Measurements from ENCODE around the gene ADGRG1. TPM values are rescaled to one million over a fixed set of nuclear protein-coding genes. Genes with fewer than 3 reads are reported as not detected.

Gene ADGRG1
- total and polyA plus RNA-seq, 8 donors, result 17.3 to 78.4 (median 19.3) TPM

DNA sequence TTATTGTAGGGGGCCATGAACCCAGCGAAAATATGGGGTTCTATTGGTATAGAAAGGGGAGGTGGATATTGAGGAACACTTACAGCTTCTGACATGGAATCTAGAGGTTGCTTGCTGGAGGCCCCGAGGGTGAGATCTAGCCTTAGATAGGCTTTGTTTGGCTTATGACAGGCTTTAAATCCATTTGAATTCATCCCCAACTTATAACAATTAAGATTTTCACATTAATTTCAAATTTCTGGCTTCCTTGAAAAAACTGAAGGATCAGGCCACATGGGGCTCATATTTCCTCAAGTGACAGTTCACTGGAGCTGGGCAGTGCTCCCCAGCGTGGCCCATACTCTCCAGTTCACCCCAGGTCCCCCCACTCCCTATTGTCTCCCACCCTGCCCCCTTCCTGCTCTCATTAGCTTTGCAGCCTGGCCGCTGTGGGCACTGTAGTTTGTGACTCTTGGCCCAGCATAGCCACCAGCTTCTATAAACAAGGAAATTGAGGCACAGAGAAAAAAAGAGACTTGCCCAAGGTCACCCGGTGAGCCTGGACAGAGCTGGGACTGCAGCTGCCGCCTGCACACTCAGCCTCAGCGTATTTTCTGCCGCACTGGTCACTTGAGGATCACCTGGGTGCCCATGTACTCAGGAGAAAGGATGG lies 19.8 kb upstream of the ADGRG1 start:
- H3K9me3 ChIP-seq, result no peaks in the 10 kb centered on the region
- H3K36me3 ChIP-seq, result no peaks in the 10 kb centered on the region
- ATAC-seq (no peak), DNase-seq (peak in 1 of 4 donors; percentile 27)
- intact Hi-C loops (cut with DNase I), result no loop called here
- H3K27me3 ChIP-seq, result no peaks in the 10 kb centered on the region
- TF ChIP-seq, protein P1, sequence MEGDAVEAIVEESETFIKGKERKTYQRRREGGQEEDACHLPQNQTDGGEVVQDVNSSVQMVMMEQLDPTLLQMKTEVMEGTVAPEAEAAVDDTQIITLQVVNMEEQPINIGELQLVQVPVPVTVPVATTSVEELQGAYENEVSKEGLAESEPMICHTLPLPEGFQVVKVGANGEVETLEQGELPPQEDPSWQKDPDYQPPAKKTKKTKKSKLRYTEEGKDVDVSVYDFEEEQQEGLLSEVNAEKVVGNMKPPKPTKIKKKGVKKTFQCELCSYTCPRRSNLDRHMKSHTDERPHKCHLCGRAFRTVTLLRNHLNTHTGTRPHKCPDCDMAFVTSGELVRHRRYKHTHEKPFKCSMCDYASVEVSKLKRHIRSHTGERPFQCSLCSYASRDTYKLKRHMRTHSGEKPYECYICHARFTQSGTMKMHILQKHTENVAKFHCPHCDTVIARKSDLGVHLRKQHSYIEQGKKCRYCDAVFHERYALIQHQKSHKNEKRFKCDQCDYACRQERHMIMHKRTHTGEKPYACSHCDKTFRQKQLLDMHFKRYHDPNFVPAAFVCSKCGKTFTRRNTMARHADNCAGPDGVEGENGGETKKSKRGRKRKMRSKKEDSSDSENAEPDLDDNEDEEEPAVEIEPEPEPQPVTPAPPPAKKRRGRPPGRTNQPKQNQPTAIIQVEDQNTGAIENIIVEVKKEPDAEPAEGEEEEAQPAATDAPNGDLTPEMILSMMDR (IDR thresholded peaks at IDR 0.05), result no peak
- peaks cover 0 to 6% of the 10 kb centered on the region in 2 donors for H3K4me1 ChIP-seq
- no peak overlapping the region for H3K4me3 ChIP-seq
- no peak overlapping the region for H3K27ac ChIP-seq

DNA sequence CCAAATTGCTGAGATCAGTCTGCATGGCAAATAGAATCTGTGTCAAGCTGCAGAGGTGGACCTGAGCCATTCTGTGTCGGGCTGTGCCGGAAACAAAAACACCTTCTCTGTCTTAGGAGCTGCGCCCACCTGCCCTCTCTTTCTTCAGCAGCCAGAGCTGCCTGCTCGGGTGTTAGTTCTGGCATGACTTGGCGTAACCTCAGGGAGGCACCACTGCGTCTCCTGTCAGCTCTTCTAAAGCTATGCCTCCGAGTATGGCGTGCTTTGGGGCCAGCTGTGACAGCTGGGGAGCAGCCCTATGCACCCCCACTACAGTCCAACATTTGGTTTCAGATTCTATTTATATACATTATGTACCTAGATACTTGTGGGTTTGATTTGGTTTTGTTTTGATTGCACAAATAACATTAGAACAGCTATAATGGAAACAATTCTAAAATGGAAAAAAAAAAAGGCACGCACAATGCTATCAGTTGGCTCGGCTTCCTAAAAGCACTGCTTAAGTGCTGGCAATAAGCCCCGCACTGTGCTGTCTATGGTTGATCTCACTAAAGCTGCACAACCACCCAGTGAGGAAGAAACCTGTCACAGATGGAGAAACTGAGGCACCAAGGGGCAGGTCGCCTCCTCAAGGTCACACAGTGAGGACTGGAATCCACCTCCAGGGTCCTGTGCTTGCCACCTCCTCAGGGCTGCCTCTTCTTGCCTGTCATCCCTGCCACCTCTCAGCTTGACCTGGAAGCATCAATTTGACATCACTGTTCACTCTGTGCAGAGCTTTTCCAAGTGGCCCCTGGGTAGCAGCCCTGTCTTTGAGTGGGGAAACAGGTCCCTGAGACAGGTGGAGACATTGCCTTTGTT lies 18.7 kb upstream of the ADGRG1 start:
- no peaks in the 10 kb centered on the region for H3K36me3 ChIP-seq
- TF ChIP-seq, protein P1 (IDR thresholded peaks at IDR 0.05), result no peak
- no peak overlapping the region for H3K4me3 ChIP-seq
- DNase-seq, result peak in 1 of 4 donors; percentile 30
- peaks cover 0 to 6% of the 10 kb centered on the region in 2 donors for H3K4me1 ChIP-seq
- peak; percentile 50 for ATAC-seq
- peak overlapping the region in 1 of 2 donors; percentile 0 for H3K27ac ChIP-seq
- H3K9me3 ChIP-seq, result no peaks in the 10 kb centered on the region
- H3K27me3 ChIP-seq, result no peaks in the 10 kb centered on the region
- intact Hi-C loops (cut with DNase I), result no loop called here

DNA sequence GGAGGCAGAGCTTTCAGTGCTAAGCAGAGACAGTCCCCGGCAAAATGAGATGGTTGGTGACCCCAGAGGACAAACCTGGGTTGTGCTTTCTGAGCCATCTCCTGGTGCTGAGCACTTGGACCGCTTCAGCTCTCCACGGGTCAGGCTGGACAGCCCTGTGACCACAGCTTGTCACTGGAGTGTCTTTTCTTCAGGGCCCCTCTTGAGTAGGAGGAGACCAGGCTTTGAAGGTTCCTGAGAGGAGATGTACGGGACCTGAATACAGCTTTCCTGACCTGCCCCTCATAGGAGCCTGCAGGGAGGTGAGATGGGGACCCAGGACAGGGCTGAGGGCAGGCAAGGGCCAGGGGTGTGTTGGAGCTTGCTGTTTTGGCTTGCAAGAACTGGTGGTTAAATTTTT lies 17.8 kb upstream of the ADGRG1 start:
- intact Hi-C loops (cut with DNase I), result no loop called here
- Histone ChIP-seq H3K4me1 (peaks cover 0 to 6% of the 10 kb centered on the region in 2 donors), H3K27ac (no peak overlapping the region), H3K4me3 (no peak overlapping the region), H3K27me3 (no peaks in the 10 kb centered on the region), H3K36me3 (no peaks in the 10 kb centered on the region), H3K9me3 (no peaks in the 10 kb centered on the region)
- TF ChIP-seq, protein P1 (IDR thresholded peaks at IDR 0.05), result no peak
- ATAC-seq, result no peak
- DNase-seq, result peak in 1 of 4 donors; percentile 3

DNA sequence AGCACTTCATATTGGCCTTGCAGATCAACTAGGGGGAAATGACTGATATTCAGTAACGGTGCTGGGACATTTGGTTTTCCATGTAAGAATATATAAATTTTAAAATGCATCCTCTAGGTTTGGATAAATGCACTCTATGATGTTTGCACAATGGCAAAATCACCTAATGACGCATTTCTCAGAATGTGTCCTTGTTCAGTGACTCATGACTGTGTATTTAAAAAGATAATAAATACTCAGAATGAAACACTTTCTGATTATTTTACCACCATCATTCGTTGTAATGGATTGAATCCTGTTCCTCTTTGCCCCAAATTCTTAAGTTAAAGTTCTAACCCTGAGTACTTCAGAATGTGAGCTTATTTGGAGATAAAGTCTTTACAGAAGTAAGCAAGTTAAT lies 17.2 kb upstream of the ADGRG1 start:
- Histone ChIP-seq H3K27ac (no peak overlapping the region), H3K4me3 (no peak overlapping the region), H3K27me3 (no peaks in the 10 kb centered on the region), H3K9me3 (no peaks in the 10 kb centered on the region), H3K4me1 (peaks cover 0 to 6% of the 10 kb centered on the region in 2 donors), H3K36me3 (no peaks in the 10 kb centered on the region)
- DNase-seq (no peak), ATAC-seq (no peak)
- intact Hi-C loops (cut with DNase I), result no loop called here
- TF ChIP-seq, protein P1 (IDR thresholded peaks at IDR 0.05), result no peak

DNA sequence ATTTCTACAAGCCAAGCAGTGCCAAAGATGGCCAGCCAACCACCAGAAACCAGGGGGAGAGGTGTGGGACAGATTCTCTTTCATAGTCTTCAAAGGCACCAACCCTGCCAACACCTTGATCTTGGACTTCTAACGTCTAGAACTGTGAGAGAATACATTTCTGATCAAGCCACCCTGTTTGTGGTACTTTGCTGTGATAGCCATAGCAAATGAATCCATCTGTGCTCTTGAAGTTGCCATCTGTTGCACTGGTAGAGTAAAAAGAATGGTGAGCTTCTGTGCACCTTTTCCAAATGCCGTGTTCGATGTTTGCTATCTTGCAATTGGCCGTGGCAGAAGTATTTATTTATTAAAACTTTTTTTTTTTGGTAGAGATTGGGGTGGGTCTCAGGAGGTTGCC lies 16.7 kb upstream of the ADGRG1 start:
- TF ChIP-seq, protein P1 (IDR thresholded peaks at IDR 0.05), result no peak
- ATAC-seq, result no peak
- H3K4me1 ChIP-seq, result peaks cover 0 to 6% of the 10 kb centered on the region in 2 donors
- no peak overlapping the region for H3K27ac ChIP-seq
- H3K4me3 ChIP-seq, result no peak overlapping the region
- no peaks in the 10 kb centered on the region for H3K9me3 ChIP-seq
- H3K27me3 ChIP-seq, result no peaks in the 10 kb centered on the region
- intact Hi-C loops (cut with DNase I), result no loop called here
- H3K36me3 ChIP-seq, result no peaks in the 10 kb centered on the region
- no peak for DNase-seq

All from left lung (tissue), 10 donors.